RPMI8226 (cell line): ENCODE data around the gene ABCC6.
"Not testable (repeated sequence)": the region's sequence is repeated elsewhere in the genome, so short reads cannot be mapped to it uniquely, and the experiment has no call there.

Experiments
- DNase-seq: peaks from one replicate; pipeline ENCODE4 v3.0.0-alpha.2; 2015

The ABCC6 gene

DNA sequence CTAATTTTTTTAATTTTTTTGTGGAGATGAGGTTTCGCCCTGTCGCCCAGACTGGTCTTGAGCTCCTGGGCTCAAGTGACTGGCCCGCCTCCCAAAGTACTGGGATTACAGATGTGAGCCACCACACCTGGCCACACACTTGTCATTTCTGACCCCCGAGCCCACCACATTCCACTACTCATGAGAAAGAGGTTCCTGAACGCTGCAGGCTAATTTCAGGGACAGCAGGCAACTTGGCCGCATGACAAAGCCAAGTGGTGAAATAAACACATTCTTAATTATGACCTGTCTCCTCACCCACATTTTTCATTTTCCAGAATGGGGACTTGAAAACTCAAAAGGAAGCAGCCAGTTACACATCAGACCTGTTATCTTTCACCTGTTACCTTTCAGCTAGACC is 114.5 kb downstream of the ABCC6 start:
- DNase-seq, result no peak

GRCh38 chr16:16107839-16108238 is 115.5 kb downstream of the ABCC6 start:
- no peak for DNase-seq

GRCh38 chr16:16106466-16106865 is 116.8 kb downstream of the ABCC6 start:
- DNase-seq, result no peak

DNA sequence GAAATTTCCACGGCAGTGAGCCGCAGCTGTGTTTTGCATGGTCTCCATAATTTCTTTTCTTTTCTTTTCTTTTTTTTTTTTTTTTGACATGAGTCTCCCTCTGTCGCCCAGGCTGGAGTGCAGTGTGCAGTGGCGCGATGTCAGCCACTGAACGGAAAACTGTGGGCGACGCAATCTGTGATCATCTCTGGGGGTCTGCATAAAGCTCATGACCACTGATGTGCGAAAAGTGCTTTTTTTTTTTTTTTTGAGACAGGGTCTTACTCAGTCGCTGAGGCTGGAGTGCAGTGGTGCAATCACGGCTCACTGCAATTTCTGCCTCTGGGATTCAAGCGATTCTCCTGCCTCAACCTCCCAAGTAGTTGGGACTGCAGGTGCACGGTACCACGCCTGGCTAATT is 117.6 kb downstream of the ABCC6 start:
- DNase-seq, result no peak

GRCh38 chr16:16104804-16105141 is 118.5 kb downstream of the ABCC6 start:
- DNase-seq, result not testable (repeated sequence)

DNA sequence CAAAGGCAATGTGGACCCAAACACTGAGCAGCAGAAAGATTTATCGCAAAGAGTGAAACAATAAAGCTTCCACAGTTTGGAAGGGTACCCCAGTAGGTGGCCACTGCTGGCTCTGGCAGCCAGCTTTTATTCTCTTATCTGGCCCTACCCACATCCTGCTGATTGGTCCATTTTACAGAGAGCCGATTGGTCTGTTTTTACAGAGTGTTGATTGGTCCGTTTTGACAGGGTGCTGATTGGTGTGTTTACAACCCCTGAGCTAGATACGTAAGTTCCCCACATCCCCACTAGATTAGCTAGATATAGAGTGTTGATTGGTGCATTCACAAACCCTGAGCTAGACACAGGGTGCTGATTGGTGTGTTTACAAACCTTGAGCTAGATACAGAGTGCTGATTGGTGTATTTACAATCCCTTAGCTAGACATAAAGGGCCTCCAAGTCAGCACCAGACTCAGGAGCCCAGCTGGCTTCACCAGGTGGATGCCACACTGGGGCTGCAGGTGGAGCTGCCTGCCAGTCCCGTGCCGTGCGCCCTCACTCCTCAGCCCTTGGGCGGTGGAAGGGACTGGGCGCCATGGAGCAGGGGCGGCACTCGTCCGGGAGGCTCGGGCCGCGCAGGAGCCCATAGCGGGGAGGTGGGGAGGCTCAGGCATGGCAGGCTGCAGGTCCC is 119.0 kb downstream of the ABCC6 start:
- DNase-seq, result not testable (repeated sequence)

DNA sequence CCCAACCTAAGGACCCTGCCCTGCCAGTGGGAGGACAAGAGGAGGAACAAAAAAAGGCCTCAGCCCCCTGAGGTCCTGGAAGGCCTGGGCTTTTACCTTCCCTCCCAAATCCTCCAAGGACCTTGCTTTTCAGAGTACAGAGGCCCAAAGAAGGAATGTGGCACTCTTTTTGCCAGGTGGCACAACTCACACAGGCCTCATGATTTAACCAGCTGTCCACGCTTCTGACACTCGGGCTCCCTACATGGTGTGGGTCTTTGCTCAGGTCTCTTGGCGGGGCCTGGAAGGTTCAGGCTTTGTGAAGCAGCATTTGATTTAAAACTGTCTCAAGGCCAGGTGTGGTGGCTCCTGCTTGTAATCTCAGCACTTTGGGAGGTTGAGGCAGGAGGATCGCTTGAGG is 120.6 kb downstream of the ABCC6 start:
- DNase-seq, result no peak

- no peak for DNase-seq
Observed at GRCh38 chr16:16101585-16101984, 121.7 kb downstream of the ABCC6 start.

GRCh38 chr16:16100631-16101030 is 122.7 kb downstream of the ABCC6 start:
- no peak for DNase-seq

GRCh38 chr16:16099320-16099719 is 124.0 kb downstream of the ABCC6 start:
- no peak for DNase-seq
